Fibroblast of villous mesenchyme (primary cell): ENCODE data around the gene TUBB4B. TPM values are rescaled to one million over a fixed set of nuclear protein-coding genes. Genes with fewer than 3 reads are reported as not detected.

Source experiments
- DNase-seq: peaks from one replicate; pipeline ENCODE4 v3.0.0-alpha.2; 2010; ENCODE audit warnings: low read depth
- H3K4me3 ChIP-seq: 2 replicates; pipeline ENCODE4 v1.5.1; 2011; ENCODE audit warnings: low read depth, mild to moderate bottlenecking, low read length
- CTCF ChIP-seq: IDR thresholded peaks from 2 replicates; pipeline ENCODE4 v1.5.1; 2012; ENCODE audit warnings: low read depth, mild to moderate bottlenecking, low read length; ENCODE audit not compliant: insufficient read depth
- total RNA-seq: library from RNA; depleted of rRNA; stranded (reverse); fragments of >200 nt; gene quantifications from 2 replicates; pipeline ENCODE4 v1.2.3, GENCODE V29; 2012

The TUBB4B gene
- total RNA-seq, 1 donor, result 218 TPM

DNA sequence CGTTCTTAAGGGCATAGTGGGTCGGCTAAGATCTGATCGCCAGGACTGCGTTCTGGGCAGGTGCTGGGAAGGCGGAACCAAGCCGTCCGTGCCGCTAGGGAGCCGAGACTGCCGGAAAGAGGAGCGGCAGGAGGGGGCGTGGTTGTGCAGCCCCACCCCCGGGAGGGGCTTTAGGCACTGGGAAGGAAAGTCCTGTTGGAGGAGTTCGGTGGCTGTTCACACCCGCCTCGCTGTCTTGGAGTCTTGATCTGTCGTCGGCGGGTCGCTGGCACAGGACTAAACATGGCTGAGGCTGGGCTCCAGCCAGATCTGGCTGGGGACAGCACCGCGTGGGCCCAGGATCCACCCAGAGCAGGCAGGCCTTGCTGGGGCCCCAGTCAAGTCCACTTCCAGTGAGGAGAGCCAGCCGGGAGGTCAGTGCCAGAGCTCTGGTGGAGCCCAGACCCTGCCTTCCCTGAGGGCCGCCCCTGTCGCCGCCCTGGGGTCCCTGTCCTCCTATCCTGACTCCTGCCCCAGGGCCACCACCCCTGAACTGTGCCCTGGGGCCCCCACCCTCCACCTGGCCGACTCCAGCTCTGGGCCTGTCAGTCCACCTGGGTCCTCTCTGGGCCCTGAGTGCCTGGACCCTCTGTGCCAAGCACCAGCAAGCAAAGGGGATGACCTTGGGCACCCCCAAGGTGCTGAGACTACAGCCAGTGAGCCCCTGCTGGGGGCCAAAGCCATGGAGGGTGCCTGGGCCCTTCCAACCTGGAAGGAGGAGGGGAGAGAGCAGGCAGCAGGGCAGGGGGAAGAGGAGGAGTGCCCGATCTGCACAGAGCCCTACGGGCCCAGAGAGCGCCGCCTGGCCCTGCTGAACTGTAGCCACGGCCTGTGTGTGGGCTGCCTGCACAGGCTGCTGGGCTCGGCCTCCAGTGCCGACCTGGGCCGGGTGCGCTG is 23.5 kb upstream of the TUBB4B start:
- DNase-seq, result peak; percentile 52
- H3K4me3 ChIP-seq, result peak overlapping the region; percentile 46

DNA sequence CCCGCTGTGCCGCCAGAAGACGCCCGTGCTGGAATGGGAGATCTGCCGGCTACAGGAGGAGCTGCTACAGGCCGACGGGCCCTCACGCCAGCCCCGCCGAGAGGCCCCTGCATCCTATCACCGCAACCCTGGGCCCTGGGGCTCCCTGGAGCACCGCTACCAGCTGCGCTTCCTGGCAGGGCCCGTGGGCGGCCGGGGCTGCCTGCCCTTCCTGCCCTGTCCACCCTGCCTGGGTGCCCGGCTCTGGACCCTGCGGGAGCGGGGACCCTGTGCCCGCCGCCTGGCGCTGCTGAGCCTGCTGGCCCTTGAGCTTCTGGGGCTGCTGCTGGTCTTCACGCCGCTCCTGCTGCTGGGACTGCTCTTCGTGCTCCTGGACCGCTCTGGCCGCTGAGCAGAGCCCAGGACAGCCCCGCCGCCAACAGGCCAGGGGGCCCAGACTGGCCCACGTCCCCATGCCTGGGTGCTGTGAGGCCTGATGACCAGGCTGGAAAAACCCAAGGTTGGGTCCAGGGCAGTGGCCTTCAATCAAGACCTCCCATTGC is 22.8 kb upstream of the TUBB4B start:
- no peak for TF ChIP-seq CTCF
- no peak for DNase-seq
- no peak overlapping the region for H3K4me3 ChIP-seq

More for the DNA sequence above, 23.5 kb upstream of the TUBB4B start:
- TF ChIP-seq CTCF, result no peak

GRCh38 chr9:137218754-137219271 is 22.3 kb upstream of the TUBB4B start:
- TF ChIP-seq CTCF, result no peak
- peak; percentile 54 for DNase-seq
- no peak overlapping the region for H3K4me3 ChIP-seq

- H3K4me3 ChIP-seq, result no peak overlapping the region
- no peak for TF ChIP-seq CTCF
- DNase-seq, result no peak
Observed at GRCh38 chr9:137219757-137220316, 21.2 kb upstream of the TUBB4B start.

DNA sequence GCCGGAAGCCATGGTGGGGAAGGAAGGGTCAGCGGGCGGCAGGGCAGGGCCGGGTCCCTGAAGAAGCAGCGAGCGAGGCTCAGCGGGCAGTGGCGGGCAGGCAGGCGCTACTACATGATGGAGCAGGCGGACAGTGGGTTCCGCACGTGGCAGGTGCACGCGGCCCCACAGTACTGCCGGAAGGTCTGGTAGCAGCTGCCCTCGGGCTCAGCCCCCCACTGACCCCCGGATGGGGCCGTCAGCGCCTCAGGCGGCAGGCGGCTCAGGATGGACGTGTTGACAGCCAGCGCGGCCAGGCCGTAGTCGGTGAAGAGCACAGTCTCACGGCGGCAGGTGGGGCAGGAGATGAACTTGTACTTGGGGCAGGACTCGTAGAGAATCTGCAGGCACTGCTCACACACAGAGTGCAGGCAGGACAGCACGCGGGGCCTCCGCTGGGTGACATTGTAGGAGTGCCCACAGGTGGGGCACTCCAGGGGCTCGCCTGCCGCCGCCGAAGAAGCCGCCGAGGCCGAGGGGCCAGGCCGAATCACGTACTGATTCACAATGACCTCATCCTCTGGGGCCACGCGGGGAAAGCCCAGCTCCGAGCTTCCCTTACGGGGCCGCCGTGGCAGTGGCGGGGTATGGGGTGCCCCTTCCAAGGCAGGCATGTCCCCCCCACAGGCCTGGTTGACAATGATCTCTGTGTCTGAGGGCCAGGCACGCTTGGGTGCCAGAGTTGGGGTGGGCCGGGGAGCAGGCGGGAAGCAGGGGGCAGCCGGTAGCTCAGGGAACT is 20.6 kb upstream of the TUBB4B start:
- no peak for TF ChIP-seq CTCF
- DNase-seq, result no peak
- no peak overlapping the region for H3K4me3 ChIP-seq

- DNase-seq, result no peak
- no peak for TF ChIP-seq CTCF
Observed at GRCh38 chr9:137221095-137221505, 20.0 kb upstream of the TUBB4B start.

More at GRCh38 chr9:137221095-137221505, 20.0 kb upstream of the TUBB4B start:
- no peak overlapping the region for H3K4me3 ChIP-seq
